HPDE6-E6E7 (cell line): ENCODE measurements around the gene ASTN2.

Source experiments
- DNase-seq: peaks from one replicate; pipeline ENCODE4 v3.0.0; 2011; ENCODE audit warnings: missing footprints; ENCODE audit errors: extremely low spot score

ASTN2 gene, protein sequence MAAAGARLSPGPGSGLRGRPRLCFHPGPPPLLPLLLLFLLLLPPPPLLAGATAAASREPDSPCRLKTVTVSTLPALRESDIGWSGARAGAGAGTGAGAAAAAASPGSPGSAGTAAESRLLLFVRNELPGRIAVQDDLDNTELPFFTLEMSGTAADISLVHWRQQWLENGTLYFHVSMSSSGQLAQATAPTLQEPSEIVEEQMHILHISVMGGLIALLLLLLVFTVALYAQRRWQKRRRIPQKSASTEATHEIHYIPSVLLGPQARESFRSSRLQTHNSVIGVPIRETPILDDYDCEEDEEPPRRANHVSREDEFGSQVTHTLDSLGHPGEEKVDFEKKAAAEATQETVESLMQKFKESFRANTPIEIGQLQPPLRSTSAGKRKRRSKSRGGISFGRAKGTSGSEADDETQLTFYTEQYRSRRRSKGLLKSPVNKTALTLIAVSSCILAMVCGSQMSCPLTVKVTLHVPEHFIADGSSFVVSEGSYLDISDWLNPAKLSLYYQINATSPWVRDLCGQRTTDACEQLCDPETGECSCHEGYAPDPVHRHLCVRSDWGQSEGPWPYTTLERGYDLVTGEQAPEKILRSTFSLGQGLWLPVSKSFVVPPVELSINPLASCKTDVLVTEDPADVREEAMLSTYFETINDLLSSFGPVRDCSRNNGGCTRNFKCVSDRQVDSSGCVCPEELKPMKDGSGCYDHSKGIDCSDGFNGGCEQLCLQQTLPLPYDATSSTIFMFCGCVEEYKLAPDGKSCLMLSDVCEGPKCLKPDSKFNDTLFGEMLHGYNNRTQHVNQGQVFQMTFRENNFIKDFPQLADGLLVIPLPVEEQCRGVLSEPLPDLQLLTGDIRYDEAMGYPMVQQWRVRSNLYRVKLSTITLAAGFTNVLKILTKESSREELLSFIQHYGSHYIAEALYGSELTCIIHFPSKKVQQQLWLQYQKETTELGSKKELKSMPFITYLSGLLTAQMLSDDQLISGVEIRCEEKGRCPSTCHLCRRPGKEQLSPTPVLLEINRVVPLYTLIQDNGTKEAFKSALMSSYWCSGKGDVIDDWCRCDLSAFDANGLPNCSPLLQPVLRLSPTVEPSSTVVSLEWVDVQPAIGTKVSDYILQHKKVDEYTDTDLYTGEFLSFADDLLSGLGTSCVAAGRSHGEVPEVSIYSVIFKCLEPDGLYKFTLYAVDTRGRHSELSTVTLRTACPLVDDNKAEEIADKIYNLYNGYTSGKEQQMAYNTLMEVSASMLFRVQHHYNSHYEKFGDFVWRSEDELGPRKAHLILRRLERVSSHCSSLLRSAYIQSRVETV (N-terminal part only)

DNA sequence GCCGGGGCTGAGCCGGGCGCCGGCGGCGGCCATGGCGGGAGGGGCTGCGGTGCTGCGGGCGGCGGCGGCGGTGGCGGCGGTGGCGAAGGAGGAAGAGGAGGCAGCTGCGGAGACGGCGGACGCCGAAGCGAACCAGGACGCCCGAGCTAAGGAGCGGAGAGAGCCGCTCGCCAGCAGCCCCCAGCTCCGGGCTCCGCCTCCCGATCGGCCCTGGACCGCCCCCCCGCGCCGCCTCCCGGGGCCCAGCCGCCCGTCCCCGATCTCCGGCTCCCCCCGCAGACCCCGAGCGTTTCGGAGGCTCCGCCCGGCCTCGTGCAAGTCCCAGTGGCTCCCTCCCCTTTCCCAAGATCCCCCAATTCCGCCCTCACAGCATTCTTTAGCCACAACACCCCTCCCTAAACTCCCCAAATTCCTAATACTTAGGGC lies at the start of gene ASTN2:
TSS of gene ASTN2 (minus strand) at position 152 of the 426 bp plus-strand sequence. CDS start at position 33, 119 bp downstream.
- DNase-seq, result no peak

DNA sequence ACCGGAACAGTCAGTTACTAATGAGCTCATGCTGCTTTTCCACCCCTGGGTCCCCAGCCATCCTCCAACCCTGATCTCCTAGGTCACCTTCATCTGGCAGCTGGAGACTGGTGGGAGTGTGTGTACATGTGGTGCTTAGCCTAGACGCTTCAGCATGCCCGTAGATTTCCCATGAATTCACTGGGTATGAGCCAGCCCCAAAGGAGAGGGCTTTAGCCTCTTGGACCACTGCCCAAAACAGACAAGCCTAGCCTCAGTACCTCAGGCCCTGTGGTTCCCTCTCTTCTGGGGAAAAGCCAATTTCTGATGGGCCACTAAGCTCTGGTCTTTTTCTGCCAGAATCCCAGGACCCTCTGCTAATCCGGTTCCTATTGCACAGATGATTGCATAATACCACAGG lies 48.0 kb upstream of the ASTN2 start:
- no peak for DNase-seq

DNA sequence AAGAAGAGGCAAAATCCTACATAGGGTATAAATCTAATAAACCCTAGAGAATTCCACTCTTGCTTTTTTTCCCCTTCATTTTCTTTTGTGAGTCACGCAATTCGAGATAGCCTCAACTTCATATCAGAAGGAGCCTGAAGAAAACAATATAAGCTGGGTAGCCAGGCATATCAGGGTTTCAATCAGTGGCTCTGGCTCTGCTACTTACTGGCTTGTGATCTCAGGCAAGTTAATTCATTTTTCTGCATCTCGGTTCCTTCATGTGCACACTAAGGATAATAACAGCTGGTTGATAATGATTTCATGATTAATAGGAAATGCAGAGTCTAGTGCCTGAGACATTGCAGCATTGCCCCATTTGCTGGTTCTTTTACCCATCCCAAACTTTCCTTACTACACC lies 46.5 kb upstream of the ASTN2 start:
- DNase-seq, result no peak

DNA sequence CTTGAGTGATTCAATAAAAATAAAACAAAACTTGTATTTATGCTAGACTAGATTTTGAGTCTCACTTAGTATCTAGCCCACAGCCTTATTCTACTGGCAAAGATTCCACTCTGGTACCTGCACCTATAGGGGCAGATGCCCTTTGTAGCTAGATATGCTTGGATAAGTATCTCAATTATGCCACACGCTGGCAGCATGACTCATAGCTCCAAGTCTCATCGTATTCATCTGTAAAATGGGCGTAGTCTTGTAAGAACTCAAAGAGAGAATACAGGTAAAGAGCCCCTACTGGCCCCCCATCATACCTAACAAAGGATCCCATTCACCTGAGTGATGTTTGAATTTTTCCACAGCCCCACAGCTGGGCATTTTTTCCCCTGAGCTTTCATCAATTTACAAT lies 45.9 kb upstream of the ASTN2 start:
- no peak for DNase-seq

DNA sequence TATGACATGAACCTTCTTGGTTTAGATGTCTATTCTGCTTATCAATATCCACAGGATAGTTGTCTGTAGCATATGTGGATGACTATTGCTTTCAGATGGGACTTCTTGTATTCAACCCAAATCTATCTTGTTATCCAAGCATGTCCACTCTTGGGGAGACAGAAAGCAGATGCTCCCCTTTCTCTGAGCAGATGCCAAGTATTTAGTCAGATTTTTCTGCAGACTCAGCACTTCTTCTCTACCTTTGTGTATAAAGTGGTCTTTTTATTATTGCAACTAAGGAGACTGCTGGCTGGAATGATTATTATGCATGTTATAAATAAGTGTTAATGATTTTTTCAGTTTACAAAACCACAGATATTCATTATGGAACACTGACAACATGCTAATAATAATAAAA lies 45.1 kb upstream of the ASTN2 start:
- no peak for DNase-seq

DNA sequence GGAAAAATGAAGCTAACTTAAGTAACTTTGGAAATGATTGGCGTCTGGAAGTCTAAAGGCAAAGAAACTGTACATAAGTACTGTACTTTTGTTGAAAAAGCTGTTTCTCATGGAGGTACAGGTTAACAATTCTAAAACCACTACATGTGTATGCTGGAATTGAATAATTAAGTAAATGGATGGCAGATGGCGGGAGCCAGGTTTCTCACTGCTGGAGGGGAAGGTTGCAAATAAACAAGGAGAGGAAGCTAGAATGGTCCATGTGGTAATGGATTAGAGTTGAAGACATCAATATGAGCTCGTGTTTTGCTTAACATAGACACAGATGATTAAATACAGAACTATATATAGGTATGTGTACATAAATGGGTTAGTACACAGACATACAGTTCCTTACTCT lies 43.2 kb upstream of the ASTN2 start:
- no peak for DNase-seq

DNA sequence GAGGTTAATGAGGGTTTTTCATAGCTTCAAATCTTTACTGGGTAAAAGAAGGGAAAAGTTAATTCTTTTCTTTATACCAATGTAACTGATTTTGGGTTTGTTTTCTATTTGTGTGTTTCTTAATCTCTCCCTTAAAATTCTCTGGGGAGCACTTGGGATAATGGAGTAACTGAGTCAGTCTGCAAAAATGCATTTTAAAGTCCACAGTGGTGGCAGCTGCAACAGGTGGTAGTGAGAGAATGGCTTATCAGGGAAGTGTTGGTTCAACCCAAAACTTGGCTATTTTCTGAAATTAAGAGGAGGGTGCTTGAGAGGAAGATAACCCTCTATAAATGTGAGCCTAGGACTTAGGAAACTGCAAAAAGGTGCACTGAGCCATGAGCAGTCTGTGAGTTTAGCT lies 39.9 kb upstream of the ASTN2 start:
- DNase-seq, result no peak

DNA sequence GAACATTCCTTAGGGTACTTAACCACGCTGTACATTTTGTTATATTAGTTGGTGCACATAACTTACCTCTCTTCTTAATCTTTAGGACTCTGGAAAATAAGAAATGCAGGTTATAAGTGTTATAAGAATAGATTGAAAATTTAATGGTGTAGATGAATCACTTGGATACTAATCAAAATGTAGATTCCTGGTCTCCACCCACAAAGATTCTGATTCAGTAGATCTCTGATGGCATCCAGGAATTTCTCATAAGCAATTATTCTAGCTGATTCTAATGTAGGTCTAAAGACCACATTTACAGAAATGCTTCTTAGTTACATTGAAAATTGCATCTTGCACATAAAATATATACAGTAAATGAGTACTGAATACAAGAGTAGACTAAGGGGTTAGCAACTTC lies 38.9 kb upstream of the ASTN2 start:
- DNase-seq, result no peak

DNA sequence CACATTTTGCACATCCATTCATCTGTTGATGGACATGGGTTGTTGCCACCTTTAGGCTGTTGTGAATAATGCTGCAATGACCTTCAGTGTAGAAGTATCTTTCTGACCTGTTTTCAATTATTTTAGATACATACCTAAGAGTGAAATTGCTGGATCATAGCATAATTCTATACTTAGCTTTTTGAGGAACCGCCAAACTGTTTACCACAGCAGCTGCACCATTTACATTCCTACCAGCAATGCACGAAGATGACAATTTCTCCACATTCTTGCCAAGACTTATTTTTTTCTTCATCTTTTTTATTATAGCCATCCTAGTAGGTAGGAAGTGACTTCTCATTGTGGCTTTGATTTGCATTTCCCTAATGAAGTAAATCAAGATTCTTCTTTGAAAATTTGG lies 36.5 kb upstream of the ASTN2 start:
- no peak for DNase-seq

DNA sequence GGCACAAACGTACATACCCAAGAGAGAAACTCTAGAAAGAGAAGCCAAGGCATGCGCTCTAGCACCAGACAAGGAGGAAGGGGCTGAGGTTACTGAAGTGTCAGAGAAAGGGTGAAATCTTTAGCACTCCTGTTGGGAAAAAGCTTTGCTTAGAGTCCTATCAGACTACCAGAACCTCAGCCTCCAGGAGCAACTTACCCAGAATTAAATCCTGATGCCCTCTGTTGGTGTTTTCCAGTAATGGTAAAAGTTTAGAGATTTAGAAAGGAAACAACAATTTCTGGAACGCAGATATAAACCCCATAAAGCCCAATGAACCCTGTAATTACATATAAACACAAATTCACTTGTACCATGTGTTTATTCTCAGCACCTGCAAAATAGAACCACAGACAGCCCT lies 33.2 kb upstream of the ASTN2 start:
- DNase-seq, result no peak

DNA sequence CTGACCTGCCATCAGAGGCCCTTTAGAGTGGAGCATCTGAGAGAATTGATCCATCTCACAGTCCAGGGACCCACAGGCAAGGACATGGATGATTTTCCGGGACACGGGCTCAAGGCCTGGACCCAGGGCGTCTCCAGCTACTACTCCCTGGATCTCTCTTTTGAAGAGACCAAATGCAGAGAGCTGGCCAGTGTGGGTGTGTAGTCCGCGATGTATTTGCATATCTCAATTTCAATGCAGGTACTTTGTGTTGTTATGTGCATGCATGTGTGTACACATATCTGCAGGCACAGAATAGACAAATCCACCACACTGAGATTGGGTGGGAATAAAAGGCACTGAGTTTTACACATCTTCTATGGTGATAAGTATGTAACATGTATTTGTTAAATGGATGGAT lies 30.8 kb upstream of the ASTN2 start:
- DNase-seq, result no peak

DNA sequence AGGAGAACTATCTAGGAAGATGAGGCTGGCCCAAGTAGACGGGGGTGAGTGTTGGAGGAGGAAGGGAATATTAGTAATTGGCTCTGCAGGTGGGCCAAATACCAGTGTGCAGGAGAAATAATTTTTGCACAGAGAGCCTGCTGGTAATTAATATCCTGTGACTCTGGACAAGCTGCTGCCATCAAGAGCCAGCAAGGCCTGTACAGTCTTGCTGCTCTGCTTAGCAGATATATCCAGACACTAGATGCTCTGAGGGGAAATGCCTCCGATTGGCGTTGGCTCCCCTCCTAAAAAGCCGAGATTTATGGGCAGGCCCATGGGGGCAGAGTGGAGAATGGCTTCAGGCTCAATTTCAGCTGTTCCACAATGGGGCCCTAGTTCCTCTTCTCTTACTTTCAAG lies 29.6 kb upstream of the ASTN2 start:
- no peak for DNase-seq

DNA sequence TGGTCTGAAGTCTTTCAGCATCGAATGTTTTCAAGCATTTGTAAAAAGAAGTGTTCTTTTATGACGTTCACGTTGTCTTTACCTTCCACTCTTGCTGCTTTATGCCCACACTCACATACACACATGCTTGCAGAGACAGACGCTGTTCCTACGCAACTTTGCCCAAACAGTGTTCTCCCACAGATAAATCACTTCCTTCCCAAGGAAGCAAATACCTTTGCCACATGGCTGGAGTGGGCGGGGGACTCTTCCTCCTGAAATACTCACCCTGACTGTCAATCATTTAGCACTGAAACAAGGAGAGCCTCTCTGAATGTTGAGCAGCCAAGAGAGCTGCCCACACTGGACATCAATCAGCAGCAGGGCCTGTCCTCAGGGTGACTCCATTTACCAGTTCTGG lies 22.4 kb upstream of the ASTN2 start:
- DNase-seq, result no peak

DNA sequence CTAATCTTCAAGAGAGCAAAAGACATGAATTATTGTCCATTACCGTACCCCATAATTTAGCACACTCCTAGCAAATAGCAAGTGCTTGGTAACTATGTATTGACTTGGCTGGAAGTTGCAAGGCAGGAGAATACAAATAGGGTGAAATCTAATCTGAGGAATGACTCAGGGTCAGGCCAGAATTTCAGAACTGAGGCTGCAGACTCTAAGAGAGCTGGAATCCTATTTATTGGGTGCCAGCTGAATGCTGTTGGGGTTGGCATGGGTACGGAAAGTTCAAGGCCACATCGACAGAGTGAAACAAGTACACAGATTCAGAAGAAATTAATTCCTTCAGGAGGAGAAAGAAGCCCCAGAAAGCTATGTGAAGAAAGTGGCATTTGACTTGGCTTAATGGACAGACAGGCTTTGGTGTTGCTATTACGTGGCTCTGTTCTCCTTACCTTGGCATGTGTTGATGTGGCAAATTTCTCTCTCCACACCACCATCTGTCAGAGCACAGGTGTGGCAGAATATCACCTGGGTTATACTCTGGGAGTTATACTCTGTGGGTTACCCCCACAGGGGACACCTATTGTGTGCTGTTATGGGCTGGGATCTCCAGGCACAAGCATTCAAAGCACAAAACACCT lies 20.9 kb upstream of the ASTN2 start:
- no peak for DNase-seq

DNA sequence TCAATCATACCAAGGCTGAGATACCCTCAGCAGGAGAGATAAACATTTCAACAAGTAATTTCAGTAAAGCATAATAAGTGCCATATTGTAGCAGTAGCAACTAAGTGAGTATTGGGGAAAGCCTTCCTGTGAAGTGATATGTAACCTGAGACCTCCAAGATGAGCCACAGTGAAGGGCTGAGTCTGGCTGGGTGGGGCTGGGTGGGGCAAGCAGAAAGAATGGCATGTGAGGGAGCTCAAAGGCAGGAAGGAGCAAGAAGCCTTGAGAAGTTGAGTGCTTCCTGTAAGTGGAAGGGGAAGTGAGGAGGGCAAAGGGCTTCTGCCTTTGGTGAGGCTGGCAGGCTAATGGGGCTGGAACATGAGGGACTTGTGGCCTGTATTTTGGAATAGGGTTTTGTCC lies 19.7 kb upstream of the ASTN2 start:
- no peak for DNase-seq

DNA sequence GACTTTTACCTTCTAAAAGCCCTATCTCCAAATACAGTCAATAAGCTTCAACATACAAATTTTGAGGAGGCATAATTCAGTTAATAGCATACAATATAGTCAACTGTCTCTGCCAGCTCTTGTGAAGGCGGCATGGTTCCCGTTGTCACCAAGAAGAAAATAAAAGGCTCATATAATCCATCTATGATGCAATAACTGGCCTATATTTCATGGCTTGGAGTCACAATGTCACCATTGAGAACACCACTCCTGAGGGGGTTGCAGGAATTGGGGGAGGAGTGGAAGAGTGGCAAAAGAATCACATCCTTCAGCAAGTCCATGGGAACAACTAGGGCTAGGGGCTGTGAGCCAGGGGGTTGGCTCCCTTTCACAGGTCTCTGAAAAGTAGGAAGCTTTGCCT lies 16.0 kb upstream of the ASTN2 start:
- no peak for DNase-seq

DNA sequence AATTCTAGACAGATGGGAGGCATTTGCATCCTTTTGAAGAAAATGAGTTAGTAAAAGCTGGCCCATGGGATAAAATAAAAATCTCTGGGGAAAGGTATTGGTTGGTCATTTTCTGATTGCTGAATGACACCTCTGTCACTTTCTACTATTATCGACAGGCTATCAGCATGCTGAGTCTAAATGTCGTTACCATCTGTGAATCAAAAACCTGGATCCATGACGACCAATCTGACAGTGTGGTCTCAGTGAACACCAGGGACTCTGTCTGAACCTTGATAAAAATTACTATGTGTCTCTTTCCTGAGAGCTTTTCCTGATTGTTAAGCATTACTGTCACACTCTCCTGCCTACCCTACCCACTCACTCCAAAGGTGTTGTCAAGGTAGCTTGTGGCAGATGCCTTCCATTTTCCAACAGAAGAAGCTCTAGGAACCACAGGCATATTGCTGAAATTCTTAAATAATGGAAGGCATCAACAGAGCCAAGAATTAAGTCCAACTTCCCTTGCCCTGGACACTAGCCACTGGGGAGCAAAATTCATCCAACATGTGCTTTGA lies 12.6 kb upstream of the ASTN2 start:
- no peak for DNase-seq

DNA sequence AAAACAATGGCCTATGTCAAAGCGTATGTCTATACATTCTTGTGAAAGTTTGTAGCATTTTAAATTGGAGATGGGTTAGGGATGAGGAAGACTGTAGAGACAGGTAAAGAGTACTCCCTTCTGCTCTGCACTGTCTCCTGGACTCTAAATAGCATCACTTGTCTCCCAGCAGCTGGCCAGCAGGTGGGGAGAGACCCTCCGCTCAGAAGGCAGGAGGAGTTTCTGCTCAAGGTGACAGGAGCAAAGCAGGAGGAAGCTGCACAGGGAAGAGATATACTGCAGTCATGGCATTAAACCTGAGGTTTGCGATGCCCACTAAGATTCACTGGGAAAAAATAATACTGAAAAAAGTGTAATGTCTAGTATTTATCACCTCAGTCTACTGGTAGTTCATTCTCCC lies 10.7 kb upstream of the ASTN2 start:
- no peak for DNase-seq

DNA sequence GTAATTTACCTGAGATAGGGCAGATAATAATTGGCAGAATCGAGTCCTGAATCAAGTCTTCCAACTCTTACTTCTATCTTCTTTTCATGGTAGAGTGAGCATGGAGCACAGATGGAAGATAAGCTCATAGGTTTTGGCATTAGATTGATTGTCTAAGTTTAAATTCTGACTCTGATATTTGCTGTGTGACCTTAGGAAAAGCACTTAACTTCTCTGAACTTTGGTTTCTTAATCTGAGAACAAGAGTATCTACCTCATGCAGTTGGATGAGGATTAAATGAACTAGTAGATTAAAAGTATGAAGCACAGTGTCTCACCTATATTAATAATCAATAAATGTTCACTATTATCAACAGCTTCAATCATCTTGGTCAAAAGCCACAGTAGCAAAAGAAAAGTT lies 9.4 kb upstream of the ASTN2 start:
- DNase-seq, result no peak

DNA sequence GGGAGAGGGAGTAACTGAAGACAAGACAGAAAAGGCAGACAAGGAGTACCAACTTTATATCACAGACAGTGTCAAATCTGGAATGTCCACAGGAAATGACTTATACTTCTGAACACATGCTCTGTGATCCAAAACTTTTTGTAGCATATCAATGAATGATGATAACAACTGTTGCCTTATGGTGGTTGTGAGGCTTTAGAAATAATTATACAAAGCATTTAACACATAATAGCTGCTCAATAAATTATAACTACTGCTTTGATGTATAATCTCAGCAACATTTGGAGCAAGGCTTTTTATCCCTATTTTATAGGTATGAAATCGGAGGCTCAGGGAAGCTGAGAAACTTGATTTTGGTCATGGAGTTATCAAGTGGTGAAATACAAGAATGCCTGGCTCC lies 3.3 kb upstream of the ASTN2 start:
- DNase-seq, result no peak

DNA sequence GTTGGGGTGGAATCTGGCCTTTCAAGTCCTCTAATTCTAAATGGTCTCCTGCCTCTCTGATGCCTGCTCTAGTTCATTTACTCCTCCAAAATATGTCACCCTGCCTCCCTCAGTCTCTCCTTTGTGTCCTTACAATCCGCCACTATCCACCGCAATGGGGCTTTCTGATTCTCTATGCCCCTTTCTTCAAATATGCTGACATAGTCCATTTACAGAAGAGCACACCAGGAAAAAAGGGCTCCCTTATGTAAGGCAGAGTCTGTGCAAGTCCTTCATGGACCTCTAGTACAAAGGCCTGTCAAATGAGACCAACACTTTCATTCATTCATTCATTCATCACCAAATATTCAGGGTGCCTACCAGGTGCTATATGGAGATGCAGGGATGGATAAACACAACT lies 2.0 kb upstream of the ASTN2 start:
- DNase-seq, result no peak
